Measurements from ENCODE around the gene TECTB.

DNA sequence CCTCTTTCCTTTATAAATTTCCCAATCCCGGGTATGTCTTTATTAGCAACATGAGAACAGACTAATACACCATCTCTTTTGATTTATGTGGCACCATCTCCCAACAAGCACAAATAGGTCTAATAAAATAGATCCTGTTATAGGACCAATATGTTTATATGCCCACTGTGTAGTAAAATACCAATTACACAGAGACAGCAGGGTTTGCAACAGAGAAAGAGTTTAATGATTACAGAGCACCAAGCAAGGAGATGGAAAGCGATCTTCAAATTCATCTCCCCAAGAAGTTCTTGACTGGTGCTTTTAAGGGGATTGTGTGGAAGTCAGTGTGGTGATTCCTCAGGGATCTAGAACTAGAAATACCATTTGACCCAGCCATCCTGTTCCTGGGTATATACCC, 33.5 kb upstream of the TECTB start:
- TF ChIP-seq POLR2A (IDR thresholded peaks at IDR 0.05; ENCODE audit: low read length) (no peak), GATA1 (IDR thresholded peaks at IDR 0.05; ENCODE audit: low read depth, low read length) (no peak)
